T-helper 22 cell (primary cell): ENCODE data around the gene ADAMTSL1.

ENCODE experiments used
- DNase-seq: peaks from one replicate; pipeline ENCODE4 v3.0.0-alpha.2; 2020; ENCODE audit warnings: low read depth

ADAMTSL1 gene

GRCh38 chr9:18776836-18777820 lies 303.2 kb downstream of the ADAMTSL1 start:
- DNase-seq: no peak

GRCh38 chr9:18778147-18778546 lies 304.2 kb downstream of the ADAMTSL1 start:
- DNase-seq: no peak

GRCh38 chr9:18778846-18779245 lies 304.9 kb downstream of the ADAMTSL1 start:
- DNase-seq: no peak

GRCh38 chr9:18783909-18784308 lies 310.0 kb downstream of the ADAMTSL1 start:
- DNase-seq: no peak

DNA sequence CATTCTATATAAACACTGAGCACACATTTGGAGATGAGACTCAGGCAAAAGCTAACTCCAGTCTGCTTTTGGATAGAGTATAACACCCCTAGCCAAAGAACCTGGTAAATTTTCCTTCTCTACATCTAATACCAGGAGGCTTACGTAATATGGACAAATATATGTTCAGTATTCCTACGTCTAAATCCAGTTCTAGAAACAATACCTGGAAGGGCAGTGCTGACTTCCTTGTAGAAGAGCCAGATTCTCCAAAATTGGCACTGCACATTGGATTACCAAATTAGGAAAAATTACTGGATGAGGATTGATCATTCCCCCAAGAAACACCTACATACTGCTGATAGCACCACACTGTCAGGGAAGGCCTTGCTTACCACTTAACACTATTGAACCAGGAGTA lies 311.7 kb downstream of the ADAMTSL1 start:
- no peak for DNase-seq

GRCh38 chr9:18786196-18786595 lies 312.2 kb downstream of the ADAMTSL1 start:
- no peak for DNase-seq

DNA sequence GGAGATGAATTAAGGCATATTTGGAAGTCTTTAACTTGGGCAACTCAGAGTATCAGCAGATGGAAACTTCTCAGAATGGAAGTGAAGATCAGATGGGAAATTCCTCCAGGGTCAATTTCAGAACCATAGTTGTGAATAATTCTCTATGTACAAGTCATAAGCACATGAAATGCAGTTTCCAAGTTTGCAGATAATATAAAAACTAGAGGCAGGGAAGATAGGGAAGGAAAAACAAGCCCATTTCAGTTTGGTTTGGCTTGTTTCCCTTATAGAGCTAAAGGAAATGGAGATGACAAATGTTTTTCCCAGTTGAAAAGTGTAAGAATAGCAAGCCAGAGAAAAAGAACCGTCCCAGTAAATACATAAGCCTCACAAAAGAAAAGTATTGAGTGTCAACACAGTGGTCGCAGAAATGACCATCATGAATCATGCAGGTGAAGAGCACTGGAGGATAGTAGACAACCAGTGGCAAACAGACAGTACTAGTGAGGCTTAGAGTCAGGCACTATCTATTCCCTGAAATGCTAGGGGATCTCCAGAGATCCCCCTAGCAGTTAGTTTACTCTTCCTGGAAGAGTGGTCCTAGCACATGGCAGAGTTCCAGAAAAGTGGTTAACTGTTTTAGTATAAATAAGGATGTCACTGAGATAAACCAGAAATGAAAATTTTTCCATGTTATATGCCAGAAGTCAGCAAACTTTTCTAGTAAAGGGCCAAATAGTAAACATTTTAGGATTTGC lies 313.1 kb downstream of the ADAMTSL1 start:
- no peak for DNase-seq

DNA sequence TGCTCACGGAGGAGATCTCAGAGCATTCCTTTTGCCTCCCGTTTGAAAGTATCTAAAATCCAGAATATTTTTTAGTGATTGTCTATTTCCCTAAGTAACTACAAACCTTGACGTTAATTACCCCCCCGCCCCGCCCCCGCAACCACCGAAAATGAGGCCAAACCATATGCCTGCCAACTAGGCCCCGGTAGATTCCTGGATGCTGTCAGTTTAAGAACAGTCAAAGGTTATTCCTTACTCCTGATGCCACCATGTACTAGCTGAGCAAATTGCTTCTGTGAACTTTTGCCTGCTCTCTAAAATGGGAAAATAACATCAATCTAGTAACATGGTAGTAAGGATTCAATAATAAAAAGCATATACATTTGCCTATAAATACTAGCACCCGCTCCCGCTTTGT lies 314.3 kb downstream of the ADAMTSL1 start:
- no peak for DNase-seq

DNA sequence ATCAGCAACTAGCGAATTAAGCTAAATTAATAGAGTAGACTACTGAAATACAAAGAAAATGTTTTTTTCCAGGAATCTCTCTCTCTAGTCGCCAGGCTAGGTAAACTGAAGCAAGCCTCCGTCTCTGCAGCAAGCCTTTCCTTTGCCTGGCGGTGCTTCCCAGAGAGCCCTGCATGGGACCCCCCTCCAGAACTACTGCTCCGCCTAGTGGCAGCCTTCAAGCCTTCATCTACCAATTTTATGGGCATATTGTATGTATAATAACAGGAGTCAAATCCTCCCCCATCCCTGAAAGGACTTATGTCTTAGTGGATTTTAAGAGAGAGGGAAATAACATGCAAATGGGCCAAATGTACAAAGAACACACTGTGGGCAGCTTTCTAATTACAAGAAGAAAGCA lies 317.1 kb downstream of the ADAMTSL1 start:
- DNase-seq: no peak

DNA sequence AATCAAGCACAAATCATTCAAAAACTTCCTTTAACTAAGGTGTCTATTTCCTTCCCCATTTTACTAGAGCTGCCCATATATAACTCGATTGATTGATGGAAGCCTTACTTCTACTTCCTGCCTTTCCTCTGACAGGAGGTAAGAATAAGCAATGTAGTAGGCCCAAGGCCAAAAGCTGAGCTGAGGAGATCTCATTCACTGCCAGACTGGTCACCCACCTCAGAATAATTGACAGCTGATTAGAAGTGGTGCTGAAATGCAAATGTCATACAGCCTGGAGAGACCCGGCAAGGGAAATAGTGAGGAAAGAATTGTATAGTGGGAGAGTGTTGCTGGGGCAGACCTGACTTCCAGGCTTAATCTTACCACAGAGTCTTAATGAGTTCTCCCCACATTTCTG lies 319.2 kb downstream of the ADAMTSL1 start:
- no peak for DNase-seq

GRCh38 chr9:18795947-18796671 lies 322.2 kb downstream of the ADAMTSL1 start:
- DNase-seq: no peak

- DNase-seq: no peak
Measured at GRCh38 chr9:18796696-18797270, 322.8 kb downstream of the ADAMTSL1 start.

- DNase-seq: no peak
Measured at GRCh38 chr9:18798106-18798505, 324.2 kb downstream of the ADAMTSL1 start.

DNA sequence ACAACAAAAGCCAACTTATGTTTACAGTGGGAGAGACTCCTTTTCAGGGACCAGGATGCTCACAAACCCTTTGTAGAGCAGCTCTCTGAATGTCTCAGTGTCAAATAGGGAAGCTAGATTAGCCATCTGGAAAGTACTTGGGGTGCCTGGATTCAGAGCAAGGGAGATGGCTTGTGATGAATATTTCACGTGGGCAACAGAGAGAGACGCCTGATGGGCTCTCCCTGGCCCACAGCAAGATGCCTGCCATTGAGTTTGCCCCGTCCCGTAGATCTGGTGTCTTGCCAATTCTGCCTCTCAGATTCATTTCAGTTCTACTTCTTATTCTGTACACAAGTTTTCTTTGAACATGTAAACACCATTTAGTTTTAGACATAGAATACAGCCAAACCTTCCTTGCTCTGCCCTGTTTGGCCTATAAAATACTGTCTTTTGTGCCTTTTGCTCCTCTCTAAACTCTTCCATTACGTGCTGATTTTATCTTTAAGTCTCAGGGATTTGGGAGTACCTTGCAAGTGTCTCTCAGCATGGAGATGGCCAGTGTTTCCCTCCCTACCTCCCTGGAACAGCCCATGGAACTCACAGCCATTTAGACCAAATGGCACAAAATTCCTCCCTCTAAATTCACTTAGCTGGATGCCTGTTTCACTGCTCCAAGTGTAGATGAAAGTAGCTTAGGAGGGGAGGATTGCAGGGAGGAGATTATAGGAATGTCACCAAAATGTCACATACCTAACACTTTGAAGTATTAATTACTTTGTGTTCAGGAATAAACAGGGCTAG lies 324.7 kb downstream of the ADAMTSL1 start:
- no peak for DNase-seq

GRCh38 chr9:18799428-18799827 lies 325.5 kb downstream of the ADAMTSL1 start:
- DNase-seq: no peak

DNA sequence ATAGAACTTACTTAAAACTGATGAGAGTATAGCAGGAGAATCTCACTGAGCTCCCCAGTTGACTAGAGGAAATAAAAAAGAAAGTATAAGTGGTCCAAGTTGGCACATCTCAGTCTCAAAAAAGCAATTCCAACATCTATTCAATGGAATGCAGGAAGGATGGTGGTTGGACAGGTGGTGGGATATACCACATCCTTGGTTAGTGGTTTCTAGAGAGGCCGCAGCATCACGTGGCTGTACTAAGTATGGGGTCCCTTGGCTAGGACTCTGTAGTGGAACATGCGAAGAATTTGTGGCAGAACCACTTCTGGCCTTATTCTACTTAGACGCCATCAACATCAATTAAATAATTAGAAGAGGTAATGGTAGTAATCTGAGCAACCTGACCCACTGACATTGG lies 326.6 kb downstream of the ADAMTSL1 start:
- DNase-seq: no peak

GRCh38 chr9:18805386-18805785 lies 331.4 kb downstream of the ADAMTSL1 start:
- no peak for DNase-seq

- DNase-seq: no peak
Measured at GRCh38 chr9:18806232-18807080, 332.5 kb downstream of the ADAMTSL1 start.

DNA sequence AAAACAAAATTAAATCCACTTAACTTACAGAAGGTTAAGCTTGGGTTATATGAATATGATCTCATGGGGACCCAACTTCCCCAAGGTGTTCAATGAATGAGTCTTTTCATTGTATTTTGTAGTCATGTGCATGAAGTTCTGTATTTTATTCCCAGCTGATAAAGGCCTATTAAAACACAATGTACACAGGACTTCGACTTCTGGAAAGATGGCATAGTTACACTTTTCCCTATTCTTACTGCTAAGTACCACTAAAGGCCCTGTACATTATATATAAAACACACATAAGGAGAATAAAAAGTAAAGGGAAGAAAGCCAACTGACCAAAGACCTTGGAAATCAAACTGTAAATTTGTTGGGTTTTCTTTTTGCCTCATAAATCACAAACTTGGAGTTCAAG lies 336.6 kb downstream of the ADAMTSL1 start:
- DNase-seq: no peak

- no peak for DNase-seq
Measured at GRCh38 chr9:18811171-18811570, 337.2 kb downstream of the ADAMTSL1 start.
